HepG2 (cell line): ENCODE data around the gene SLC12A5. TPM values are rescaled to one million over a fixed set of nuclear protein-coding genes. Genes with fewer than 3 reads are reported as not detected.

ENCODE experiments used
- FOXK1 ChIP-seq: sonication (generic); formaldehyde crosslinking; IDR thresholded peaks from 2 replicates; pipeline ENCODE4 v1.4.0; 2020; ENCODE audit warnings: low read depth, missing genetic modification reagents, borderline replicate concordance
- GABPB1 ChIP-seq: IDR thresholded peaks from 2 replicates; pipeline ENCODE4 v1.6.1; 2016; ENCODE audit warnings: mild to moderate bottlenecking, missing genetic modification reagents, moderate library complexity, missing compliant biosample characterization
- HNRNPK ChIP-seq: fragments of 200-400 bp; formaldehyde crosslinking; IDR thresholded peaks from 2 replicates; pipeline ENCODE4 v1.6.1; 2018; ENCODE audit warnings: low read length, low read depth, moderate library complexity, mild to moderate bottlenecking; ENCODE audit not compliant: poor library complexity, severe bottlenecking
- JARID2 ChIP-seq: sonication (generic); formaldehyde crosslinking; IDR thresholded peaks from 2 replicates; pipeline ENCODE4 v1.8.1; 2023; ENCODE audit warnings: missing genetic modification reagents, inconsistent platforms; ENCODE audit not compliant: insufficient replicate concordance
- KDM1A ChIP-seq: IDR thresholded peaks from 2 replicates; pipeline ENCODE4 v1.6.1; 2016; ENCODE audit warnings: missing compliant biosample characterization
- MXD3 ChIP-seq: IDR thresholded peaks from 2 replicates; pipeline ENCODE4 v1.6.1; 2016; ENCODE audit warnings: mild to moderate bottlenecking, missing biosample characterization, missing genetic modification reagents
- RAD21 ChIP-seq: fragments of 450-650 bp; formaldehyde crosslinking; IDR thresholded peaks from 2 replicates; pipeline ENCODE4 v1.5.0; 2020; ENCODE audit warnings: mild to moderate bottlenecking
- RNF2 ChIP-seq: fragments of 450-650 bp; conservative IDR thresholded peaks from 2 replicates; pipeline ENCODE4 v1.6.1; 2016; ENCODE audit warnings: low read depth
- SIN3A ChIP-seq: IDR thresholded peaks from 2 replicates; pipeline ENCODE4 v1.6.1; 2011; ENCODE audit warnings: low read depth, mild to moderate bottlenecking, control low read depth, low read length, borderline replicate concordance
- TRIM24 ChIP-seq: sonication (generic); formaldehyde crosslinking; IDR thresholded peaks from 2 replicates; pipeline ENCODE4 v1.8.0; 2022; ENCODE audit warnings: mild to moderate bottlenecking, missing genetic modification reagents
- ZNF12 ChIP-seq: sonication (generic); formaldehyde crosslinking; IDR thresholded peaks from 2 replicates; pipeline ENCODE4 v1.5.0; 2020; ENCODE audit warnings: missing genetic modification reagents
- ZNF205 ChIP-seq: IDR thresholded peaks from 2 replicates; pipeline ENCODE4 v1.6.1; 2018; ENCODE audit warnings: missing biosample characterization, missing genetic modification reagents
- ZNF280B ChIP-seq: sonication (generic); formaldehyde crosslinking; IDR thresholded peaks from 2 replicates; pipeline ENCODE4 v1.5.0; 2020; ENCODE audit warnings: missing genetic modification reagents, mild to moderate bottlenecking, borderline replicate concordance
- ZNF329 ChIP-seq: sonication (generic); formaldehyde crosslinking; IDR thresholded peaks from 2 replicates; pipeline ENCODE4 v1.9.0; 2021; ENCODE audit warnings: low read depth, mild to moderate bottlenecking, missing genetic modification reagents
- ZNF770 ChIP-seq: sonication (generic); formaldehyde crosslinking; IDR thresholded peaks from 2 replicates; pipeline ENCODE4 v1.5.0; 2020; ENCODE audit warnings: mild to moderate bottlenecking, missing genetic modification reagents
- ZNF782 ChIP-seq: sonication (generic); formaldehyde crosslinking; IDR thresholded peaks from 2 replicates; pipeline ENCODE4 v1.4.0; 2020; ENCODE audit warnings: missing genetic modification reagents, mild to moderate bottlenecking, borderline replicate concordance
- ZNF800 ChIP-seq: sonication (generic); formaldehyde crosslinking; IDR thresholded peaks from 2 replicates; pipeline ENCODE4 v1.4.0; 2020; ENCODE audit warnings: missing genetic modification reagents
- polyA plus RNA-seq, 8 experiments: library from polyadenylated mRNA; depleted of rRNA in 3 of 8; stranded (reverse) in 7 of 8; unstranded in 1 of 8; fragments of >200 nt; fragmentation: Illumina TruSeq in 4 of 8; extraction: Trizol in 4 of 8; gene quantifications; 2 replicates each; pipeline versions ENCODE4 v1.2.1 to v1.2.3, GENCODE V29; 2011 to 2016; ENCODE audit warnings: low read depth in 4 of 8, missing spikeins in 1 of 8, mixed read lengths in 1 of 8; ENCODE audit not compliant: insufficient read depth in 1 of 8
- total RNA-seq, 5 experiments: library from RNA; depleted of rRNA; stranded (reverse); fragments of >200 nt; fragmentation: Illumina TruSeq; extraction: Trizol; gene quantifications; 2 replicates each; pipeline ENCODE4 v1.2.3, GENCODE V29; 2016; ENCODE audit warnings: low read depth in 1 of 5
- TF ChIP-seq, protein P1 (sequence below): IDR thresholded peaks from 2 replicates; pipeline ENCODE4 v1.6.1; 2016; ENCODE audit warnings: missing biosample characterization, missing genetic modification reagents, low read depth
- TF ChIP-seq, protein P2 (sequence below): sonication (generic); formaldehyde crosslinking; IDR thresholded peaks from 2 replicates; pipeline ENCODE4 v1.4.0; 2020; ENCODE audit warnings: missing genetic modification reagents, borderline replicate concordance

SLC12A5 gene
- total and polyA plus RNA-seq, 2 of the 13 experiments (the other 11 are each of a cell fraction or from before 2014, with no cell fraction given) = 4.3 to 5.4 TPM

GRCh38 chr20:45987108-45987780 is 41.8 kb upstream of the SLC12A5 start (continued):
- TF ChIP-seq SIN3A = no peak
- TF ChIP-seq RNF2 = no peak
- no peak for TF ChIP-seq ZNF280B
- TF ChIP-seq, protein P1, sequence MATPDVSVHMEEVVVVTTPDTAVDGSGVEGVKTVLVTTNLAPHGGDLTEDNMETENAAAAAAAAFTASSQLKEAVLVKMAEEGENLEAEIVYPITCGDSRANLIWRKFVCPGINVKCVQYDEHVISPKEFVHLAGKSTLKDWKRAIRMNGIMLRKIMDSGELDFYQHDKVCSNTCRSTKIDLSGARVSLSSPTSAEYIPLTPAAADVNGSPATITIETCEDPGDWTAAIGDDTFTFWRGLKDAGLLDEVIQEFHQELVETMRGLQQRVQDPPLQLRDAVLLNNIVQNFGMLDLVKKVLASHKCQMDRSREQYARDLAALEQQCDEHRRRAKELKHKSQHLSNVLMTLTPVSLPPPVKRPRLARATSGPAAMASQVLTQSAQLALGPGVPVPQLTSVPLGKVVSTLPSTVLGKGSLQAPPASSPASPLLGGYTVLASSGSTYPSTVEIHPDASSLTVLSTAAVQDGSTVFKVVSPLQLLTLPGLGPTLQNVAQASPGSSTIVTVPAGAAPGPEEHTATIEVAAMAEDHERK = no peak
- TF ChIP-seq GABPB1 = peak; percentile 45; the same call in 1 of the 2 replicates
- no peak for TF ChIP-seq HNRNPK
- TF ChIP-seq MXD3 = no peak
- TF ChIP-seq FOXK1 = no peak
- no peak for TF ChIP-seq KDM1A (CRISPR knock-in tag)
- no peak for TF ChIP-seq ZNF12 (CRISPR knock-in tag)
- no peak for TF ChIP-seq ZNF329 (CRISPR knock-in tag)
- TF ChIP-seq ZNF800 = no peak
- TF ChIP-seq ZNF770 (CRISPR knock-in tag) = no peak; the same call in none of the 2 replicates
- no peak for TF ChIP-seq ZNF782 (CRISPR knock-in tag)
- TF ChIP-seq ZNF205 (CRISPR knock-in tag) = no peak
- TF ChIP-seq, protein P2, sequence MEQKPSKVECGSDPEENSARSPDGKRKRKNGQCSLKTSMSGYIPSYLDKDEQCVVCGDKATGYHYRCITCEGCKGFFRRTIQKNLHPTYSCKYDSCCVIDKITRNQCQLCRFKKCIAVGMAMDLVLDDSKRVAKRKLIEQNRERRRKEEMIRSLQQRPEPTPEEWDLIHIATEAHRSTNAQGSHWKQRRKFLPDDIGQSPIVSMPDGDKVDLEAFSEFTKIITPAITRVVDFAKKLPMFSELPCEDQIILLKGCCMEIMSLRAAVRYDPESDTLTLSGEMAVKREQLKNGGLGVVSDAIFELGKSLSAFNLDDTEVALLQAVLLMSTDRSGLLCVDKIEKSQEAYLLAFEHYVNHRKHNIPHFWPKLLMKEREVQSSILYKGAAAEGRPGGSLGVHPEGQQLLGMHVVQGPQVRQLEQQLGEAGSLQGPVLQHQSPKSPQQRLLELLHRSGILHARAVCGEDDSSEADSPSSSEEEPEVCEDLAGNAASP = peak; percentile 26; the same call in 1 of the 2 replicates
- TF ChIP-seq TRIM24 (CRISPR knock-in tag) = no peak
- TF ChIP-seq RAD21 (CRISPR knock-in tag) = peak; percentile 80
- TF ChIP-seq JARID2 (CRISPR knock-in tag) = no peak
